ENCODE results near the gene SPOP. TPM values are rescaled to one million over a fixed set of nuclear protein-coding genes. Genes with fewer than 3 reads are reported as not detected.

Gene SPOP
- total RNA-seq, 4 donors from 2014 or later, result 35.9 to 74.7 (median 47.3) TPM

DNA sequence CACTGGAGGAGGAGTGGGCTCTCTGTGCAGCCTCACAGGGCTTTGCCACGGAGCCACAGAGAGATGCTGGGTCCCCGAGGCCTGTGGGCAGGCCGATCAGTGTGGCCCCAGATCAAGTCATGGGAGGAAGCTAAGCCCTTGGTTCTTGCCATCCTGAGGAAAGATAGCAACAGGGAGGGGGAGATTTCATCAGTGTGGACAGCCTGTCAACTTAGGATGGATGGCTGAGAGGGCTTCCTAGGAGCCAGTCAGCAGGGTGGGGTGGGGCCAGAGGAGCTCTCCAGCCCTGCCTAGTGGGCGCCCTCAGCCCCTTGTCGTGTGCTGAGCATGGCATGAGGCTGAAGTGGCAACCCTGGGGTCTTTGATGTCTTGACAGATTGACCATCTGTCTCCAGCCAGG is 98.4 kb downstream of the SPOP start:
- intact Hi-C loops (cut with DNase I; ENCODE audit: low total_unique reads), result no loop called here
- no peak for DNase-seq (ENCODE audit: low spot score in 2 of 2)
- WGBS, 2 donors, result 86 to 92% methylated on average over 5 of the region's 5 CpGs
- no peak overlapping the region for H3K4me3 ChIP-seq (ENCODE audit: low read depth, poor library complexity, severe bottlenecking)
- TF ChIP-seq POLR2A (IDR thresholded peaks at IDR 0.05), result no peak
- TF ChIP-seq, protein P1, sequence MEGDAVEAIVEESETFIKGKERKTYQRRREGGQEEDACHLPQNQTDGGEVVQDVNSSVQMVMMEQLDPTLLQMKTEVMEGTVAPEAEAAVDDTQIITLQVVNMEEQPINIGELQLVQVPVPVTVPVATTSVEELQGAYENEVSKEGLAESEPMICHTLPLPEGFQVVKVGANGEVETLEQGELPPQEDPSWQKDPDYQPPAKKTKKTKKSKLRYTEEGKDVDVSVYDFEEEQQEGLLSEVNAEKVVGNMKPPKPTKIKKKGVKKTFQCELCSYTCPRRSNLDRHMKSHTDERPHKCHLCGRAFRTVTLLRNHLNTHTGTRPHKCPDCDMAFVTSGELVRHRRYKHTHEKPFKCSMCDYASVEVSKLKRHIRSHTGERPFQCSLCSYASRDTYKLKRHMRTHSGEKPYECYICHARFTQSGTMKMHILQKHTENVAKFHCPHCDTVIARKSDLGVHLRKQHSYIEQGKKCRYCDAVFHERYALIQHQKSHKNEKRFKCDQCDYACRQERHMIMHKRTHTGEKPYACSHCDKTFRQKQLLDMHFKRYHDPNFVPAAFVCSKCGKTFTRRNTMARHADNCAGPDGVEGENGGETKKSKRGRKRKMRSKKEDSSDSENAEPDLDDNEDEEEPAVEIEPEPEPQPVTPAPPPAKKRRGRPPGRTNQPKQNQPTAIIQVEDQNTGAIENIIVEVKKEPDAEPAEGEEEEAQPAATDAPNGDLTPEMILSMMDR (IDR thresholded peaks at IDR 0.05), result no peak

- intact Hi-C loops (cut with DNase I; ENCODE audit: low total_unique reads), result no loop called here
- TF ChIP-seq, protein P1 (IDR thresholded peaks at IDR 0.05), result no peak
- TF ChIP-seq POLR2A (IDR thresholded peaks at IDR 0.05), result no peak
- no peak for DNase-seq (ENCODE audit: low spot score in 2 of 2)
- 91% methylated on average over 16 to 17 of the region's 17 CpGs for WGBS, 2 donors
- H3K4me3 ChIP-seq (ENCODE audit: low read depth, poor library complexity, severe bottlenecking), result no peak overlapping the region
Measured at GRCh38 chr17:49578952-49579500, 98.9 kb downstream of the SPOP start.

DNA sequence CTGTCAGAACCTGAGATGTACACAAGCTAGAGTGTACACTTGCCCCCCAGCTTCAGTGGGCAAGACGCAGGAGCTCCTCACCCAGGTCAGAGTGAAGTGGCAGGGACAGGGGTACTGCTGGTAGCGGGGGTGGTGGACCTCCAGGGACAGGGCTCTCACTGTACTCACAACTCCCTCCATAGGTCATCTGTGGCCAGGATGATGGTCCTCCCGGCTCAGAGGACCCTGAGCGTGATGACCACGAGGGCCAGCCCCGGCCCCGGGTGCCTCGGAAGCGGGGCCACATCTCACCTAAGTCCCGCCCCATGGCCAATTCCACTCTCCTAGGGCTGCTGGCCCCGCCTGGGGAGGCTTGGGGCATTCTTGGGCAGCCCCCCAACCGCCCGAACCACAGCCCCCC is 99.5 kb downstream of the SPOP start:
- intact Hi-C loops (cut with DNase I; ENCODE audit: low total_unique reads), result no loop called here
- DNase-seq (ENCODE audit: low spot score in 2 of 2), result no peak
- 90 to 91% methylated on average over 2 to 13 of the region's 13 CpGs for WGBS, 2 donors
- H3K4me3 ChIP-seq (ENCODE audit: low read depth, poor library complexity, severe bottlenecking), result no peak overlapping the region
- no peak for TF ChIP-seq POLR2A (IDR thresholded peaks at IDR 0.05)
- TF ChIP-seq, protein P1 (IDR thresholded peaks at IDR 0.05), result no peak

DNA sequence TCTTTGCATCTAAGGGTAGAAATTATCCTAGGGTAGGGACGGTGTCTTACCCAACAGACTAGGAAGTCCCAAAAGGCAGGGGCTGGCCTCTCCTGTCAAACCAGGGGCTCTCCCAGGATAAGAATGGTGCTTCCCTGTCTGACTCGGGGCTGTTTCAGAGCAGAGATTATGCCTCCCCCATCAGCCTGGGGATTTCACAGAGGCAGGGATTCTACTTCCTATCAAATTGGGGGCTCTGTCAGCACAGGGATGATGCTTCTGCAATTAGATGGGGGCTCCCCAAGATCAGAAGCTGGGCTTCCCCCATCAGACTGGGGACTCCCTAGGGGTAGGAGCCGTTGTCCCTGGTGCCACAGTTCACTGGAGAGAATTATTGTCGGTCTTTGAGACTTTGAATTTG is 99.9 kb downstream of the SPOP start:
- intact Hi-C loops (cut with DNase I; ENCODE audit: low total_unique reads), result no loop called here
- H3K4me3 ChIP-seq (ENCODE audit: low read depth, poor library complexity, severe bottlenecking), result no peak overlapping the region
- DNase-seq (ENCODE audit: low spot score in 2 of 2), result no peak
- TF ChIP-seq, protein P1 (IDR thresholded peaks at IDR 0.05), result no peak
- no peak for TF ChIP-seq POLR2A (IDR thresholded peaks at IDR 0.05)
- 54 to 64% methylated on average over 4 of the region's 4 CpGs for WGBS, 2 donors

DNA sequence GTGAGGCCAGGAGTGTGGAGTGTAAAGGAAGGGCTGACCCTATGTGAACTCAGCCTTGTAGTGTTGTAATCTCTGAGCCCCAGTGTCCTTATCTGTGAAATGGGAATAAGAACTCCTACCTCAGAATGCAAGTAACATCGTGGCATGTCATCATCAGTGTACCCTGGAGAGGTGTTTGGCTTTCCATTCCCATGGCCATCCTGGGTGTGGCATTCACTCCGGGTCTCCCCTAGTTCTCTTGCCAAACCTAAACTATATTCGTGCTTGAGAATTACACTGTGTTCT is 100.3 kb downstream of the SPOP start:
- TF ChIP-seq POLR2A (IDR thresholded peaks at IDR 0.05), result no peak
- TF ChIP-seq, protein P1 (IDR thresholded peaks at IDR 0.05), result no peak
- intact Hi-C loops (cut with DNase I; ENCODE audit: low total_unique reads), result no loop called here
- H3K4me3 ChIP-seq (ENCODE audit: low read depth, poor library complexity, severe bottlenecking), result no peak overlapping the region
- 30% methylated on average over 3 of the region's 3 CpGs for WGBS, 2 donors
- DNase-seq (ENCODE audit: low spot score in 2 of 2), result no peak

DNA sequence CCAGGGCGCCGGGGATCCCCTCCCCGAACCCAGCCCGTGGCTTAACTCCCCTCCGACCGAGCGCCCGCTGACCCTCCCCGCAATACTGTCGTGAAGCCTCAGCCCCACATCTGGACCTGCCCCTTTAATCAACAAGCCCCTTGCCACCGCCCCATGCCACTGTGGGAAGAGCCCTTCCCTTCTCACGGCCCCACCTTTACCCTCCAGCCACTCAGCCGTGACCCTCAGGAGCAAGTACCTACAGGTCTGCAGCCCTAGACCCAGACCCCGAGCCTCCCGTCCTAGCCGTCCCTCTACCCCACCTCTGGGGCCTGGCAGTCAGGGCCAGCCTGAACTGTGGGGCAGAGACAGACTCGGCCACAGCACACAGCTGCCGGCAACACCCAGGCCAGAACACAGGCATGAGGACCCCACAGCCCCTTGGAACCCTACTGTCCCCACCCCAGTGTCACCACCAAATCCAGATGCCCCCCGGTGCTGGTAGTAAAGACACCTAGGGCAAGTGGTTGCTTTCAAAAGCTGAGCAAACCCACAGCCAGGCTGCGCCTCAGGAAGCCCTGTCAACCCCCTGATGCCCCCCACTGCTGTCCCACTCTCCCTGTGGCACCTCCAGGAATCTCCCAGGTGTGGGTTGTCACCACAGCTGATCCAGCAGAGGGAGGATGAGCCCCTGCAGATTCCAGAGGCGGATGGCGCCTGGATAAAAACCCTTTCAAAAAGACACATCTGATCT is 100.8 kb downstream of the SPOP start:
- no peak for DNase-seq (ENCODE audit: low spot score in 2 of 2)
- intact Hi-C loops (cut with DNase I; ENCODE audit: low total_unique reads), result no loop called here
- 23% methylated on average over 16 to 22 of the region's 22 CpGs for WGBS, 2 donors
- H3K4me3 ChIP-seq (ENCODE audit: low read depth, poor library complexity, severe bottlenecking), result peak overlapping the region; percentile 53
- TF ChIP-seq, protein P1 (IDR thresholded peaks at IDR 0.05), result no peak
- TF ChIP-seq POLR2A (IDR thresholded peaks at IDR 0.05), result no peak
